ENCODE results near the gene ATP13A5.

ATP13A5 gene, protein sequence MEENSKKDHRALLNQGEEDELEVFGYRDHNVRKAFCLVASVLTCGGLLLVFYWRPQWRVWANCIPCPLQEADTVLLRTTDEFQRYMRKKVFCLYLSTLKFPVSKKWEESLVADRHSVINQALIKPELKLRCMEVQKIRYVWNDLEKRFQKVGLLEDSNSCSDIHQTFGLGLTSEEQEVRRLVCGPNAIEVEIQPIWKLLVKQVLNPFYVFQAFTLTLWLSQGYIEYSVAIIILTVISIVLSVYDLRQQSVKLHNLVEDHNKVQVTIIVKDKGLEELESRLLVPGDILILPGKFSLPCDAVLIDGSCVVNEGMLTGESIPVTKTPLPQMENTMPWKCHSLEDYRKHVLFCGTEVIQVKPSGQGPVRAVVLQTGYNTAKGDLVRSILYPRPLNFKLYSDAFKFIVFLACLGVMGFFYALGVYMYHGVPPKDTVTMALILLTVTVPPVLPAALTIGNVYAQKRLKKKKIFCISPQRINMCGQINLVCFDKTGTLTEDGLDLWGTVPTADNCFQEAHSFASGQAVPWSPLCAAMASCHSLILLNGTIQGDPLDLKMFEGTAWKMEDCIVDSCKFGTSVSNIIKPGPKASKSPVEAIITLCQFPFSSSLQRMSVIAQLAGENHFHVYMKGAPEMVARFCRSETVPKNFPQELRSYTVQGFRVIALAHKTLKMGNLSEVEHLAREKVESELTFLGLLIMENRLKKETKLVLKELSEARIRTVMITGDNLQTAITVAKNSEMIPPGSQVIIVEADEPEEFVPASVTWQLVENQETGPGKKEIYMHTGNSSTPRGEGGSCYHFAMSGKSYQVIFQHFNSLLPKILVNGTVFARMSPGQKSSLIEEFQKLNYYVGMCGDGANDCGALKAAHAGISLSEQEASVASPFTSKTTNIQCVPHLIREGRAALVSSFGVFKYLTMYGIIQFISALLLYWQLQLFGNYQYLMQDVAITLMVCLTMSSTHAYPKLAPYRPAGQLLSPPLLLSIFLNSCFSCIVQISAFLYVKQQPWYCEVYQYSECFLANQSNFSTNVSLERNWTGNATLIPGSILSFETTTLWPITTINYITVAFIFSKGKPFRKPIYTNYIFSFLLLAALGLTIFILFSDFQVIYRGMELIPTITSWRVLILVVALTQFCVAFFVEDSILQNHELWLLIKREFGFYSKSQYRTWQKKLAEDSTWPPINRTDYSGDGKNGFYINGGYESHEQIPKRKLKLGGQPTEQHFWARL

DNA sequence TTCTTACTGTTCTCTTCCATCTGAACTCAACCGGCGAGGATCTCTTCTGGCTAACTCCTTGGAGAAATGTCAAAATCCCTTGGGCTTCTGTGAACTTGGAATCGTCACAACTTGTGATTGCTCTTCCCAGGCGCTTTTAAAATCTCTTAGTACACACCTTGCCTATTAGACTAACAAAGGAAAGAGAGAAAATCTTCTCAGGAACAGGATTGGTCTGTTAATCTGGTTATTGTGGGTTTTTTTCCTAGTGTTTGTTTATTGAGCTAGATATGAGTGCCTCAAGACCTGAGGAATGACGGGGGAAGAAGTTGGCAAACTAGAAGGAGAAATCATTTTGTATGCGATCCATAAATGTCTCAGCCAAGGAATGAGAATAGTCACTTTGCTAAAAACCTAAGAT is at the start of gene ATP13A5:
Gene ATP13A5 (minus strand): TSS at position 48 of the 400 bp plus-strand sequence. CDS start 28 bp downstream, at position 20.
- DNase-seq: no peak

DNA sequence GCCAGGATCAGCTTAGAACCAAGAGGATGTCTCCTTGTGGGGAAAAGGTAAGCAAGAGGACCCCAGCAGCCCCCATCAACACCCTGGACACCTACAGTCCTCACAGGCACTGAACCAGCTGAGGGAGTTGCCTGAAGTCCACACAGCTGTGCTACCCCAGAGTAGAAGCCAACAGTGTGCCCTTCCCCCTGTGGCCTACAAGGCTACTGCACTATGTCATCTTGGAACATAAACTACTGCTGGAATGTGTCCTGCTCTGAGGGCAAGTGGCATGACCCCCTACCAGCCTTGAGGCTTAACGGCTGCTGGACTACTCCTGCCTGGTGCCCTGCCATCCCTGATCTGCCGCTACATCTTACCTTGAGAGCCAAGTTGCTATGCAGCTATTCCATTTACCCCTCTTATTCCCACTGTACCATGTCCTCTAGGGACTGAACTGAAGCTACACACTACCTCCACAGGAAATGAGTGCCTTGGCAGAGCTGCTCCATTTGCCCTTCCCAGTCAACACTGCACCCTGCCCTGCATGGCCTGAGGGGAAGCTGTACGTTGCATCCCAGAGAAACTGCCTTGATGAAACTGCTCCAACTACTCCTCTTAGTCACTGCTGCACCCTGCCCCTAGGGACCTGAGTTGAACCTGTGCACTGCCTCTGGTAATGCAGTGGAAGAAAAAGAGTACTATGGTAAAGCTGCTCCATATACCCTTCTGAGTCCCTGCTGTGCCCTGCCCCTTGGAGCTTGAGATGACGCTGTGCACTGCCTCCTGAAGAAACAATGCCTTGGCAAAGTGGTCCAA is 40.2 kb upstream of the ATP13A5 start:
- no peak for DNase-seq

DNA sequence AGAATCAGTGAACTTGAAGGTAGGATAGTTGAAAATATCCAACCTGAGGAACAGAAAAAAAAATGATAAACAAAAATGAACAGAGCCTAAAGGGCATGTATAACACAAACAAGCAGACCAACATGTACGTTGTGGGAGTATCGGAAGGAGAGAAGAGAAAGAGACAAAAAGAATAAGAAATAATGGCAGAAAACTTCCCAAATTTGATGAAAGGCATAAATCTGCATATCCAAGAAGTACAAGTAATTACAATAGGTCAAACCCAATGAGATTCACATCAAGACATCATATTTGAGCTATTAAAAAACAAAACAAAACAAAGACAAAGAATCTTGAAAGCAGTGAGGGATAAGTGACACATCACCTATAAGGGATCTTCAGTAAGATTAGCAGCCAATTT is 38.1 kb upstream of the ATP13A5 start:
- DNase-seq: no peak

DNA sequence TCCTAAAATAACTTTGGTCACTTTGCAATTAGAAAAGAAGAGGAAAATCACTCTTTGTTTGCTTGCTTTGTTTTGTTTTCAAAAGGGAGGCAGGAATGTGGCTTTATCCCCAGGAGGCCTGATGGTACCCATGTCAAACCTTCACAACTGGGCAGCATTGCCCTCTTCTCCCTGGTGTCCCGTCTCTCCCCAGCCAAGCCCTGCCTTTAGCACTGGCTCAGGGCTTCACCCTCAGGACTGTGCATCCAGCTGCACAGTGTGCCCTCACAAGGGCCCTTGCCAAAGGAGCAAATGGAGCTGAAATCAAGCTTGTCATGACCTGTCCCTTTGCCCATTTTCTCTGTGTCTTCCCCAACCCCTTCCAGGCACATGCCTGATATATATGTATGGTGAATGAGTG is 29.1 kb upstream of the ATP13A5 start:
- DNase-seq: no peak

DNA sequence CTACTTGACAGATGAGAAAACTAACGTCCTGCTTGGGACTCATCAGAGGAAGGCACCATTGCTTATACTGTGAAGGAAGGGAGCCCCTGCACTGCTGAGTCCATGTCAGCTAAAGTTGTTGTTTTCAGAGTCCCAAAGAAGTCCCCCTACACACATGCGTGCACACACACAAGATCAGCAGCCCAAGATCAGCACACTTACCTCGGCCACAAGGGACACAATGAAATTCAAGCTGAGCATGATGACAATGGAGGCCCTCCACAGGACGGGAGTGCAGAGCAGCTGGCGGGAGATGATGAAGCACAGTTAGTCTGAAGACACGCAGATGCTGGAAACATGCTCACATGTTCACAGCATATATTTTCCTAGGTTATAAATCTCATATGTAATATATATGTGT is 28.6 kb upstream of the ATP13A5 start:
- no peak for DNase-seq

DNA sequence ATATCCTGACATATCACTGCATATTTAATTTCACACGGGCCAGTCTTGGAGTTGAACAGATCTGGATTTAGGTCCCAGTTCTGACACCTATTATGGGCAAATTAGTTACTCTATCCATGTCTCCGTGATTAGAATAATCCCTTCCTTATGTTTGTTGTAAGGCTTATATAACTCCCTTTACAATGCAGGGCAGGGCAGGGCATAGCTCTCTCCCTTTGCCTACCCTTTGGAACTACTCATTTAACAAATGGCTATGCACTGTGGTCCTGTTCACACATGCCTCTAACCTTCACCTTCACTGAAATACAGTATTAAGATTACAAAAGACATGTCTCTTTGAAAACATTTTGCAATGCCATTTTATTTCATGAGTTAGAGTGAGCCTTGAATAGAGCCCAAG is 24.8 kb upstream of the ATP13A5 start:
- no peak for DNase-seq

DNA sequence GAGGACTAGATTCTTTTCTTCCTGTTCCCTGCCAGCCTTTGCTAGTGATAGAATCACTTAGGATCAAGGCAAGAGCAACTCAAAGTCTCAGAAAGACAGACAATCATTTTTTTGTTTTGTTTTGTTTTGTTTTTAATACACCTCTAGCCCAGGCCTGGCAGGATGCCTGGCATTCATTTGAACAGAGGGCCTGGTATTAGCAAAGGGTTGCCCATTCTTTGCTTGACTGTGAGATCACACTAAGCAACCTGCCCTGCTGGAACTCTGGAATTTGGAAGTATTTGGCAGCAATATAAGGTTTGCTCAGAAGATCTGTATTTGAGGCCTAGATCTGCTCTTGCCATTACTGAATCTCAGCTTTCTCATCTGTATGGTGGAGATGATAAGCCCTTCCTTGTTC is 21.8 kb upstream of the ATP13A5 start:
- no peak for DNase-seq

DNA sequence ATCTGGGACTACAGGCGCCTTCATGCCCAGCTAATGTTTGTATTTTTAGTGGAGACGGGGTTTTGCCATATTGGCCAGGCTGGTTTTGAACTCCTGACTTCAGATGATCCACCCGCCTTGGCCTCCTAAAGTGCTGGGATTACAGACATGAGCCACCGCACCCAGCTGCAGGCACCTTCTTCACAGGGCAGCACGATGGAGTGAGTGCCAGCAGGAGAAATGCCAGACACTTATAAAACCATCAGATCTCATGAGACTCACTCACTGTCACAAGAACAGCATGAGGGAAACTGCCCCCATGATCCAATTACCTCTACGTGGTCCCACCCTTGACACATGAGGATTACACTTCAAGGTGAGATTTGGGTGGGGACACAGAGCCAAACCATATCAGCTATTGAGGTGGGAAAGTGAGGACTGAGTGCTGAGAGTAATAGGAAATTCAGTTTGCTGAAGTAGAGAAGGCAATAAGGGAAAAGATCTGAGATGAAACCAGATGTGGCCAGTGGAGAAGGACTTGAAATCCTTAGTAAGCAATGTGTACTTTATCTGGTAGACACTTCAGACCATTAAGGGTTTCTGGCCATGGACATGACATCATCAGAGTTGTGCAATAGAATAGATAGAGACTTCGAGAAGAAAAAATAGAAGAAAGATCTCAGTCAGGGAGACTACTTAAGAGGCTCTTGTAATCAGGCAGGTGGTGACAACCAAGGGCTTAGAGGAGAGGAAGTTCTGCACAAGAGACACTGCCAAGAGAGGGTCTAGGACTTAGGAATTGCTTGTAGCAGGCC is 18.1 kb upstream of the ATP13A5 start:
- no peak for DNase-seq

DNA sequence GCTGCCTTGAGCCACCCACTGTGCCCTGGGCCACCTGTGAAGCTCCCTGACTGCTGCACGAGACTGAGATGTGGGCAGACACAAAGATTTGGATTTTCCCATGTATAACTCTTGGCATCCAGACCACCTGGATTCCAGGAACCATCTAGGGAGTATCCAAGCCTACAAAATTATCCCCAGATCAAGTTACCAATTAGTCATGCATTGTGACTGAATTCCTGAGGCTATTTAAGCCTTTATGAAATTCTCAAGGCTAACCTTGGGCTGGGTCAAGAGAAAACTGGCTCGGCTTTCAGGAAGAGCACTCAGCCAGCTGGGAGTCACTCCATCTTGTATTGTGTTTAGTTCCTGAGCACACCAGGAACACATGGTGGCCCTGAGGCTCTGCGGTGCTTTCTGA is 13.3 kb upstream of the ATP13A5 start:
- no peak for DNase-seq

DNA sequence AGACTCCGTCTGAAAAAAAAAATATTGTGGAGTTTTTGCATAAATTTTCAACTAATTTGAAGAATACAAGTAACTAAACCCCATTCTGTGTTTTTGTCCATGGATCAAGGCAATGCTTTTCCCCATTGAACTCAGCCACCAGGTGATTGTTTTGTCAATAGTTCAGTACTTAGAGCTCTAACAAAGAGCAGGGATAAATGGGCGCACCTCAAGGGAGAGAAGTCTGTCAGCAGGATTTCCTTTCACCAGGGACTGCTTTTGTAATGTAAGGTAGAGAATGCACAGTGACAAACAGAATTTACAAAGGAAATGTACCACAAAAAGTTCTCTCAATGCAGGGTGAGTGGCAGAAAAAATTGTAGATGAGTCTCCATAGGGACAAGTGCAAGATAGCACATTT is 10.8 kb upstream of the ATP13A5 start:
- no peak for DNase-seq

DNA sequence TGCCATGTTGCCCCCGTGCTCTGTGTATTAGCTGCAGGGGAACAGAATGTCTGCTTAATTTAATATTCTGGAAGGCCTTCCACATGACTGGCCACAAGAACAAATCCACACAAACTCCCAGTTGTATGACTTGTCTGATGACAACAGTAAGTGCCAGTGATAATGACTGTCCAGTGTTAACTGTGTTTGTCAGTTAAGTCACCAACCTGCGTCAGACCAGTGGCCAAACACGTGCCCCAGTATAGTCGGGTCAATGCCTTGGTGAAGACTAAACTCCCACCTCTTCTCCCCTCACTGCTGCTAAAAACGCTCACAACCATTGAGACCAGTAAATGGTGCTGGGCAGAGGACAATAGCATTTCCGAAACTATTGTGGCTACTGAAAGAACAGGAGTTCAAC is 9.8 kb upstream of the ATP13A5 start:
- no peak for DNase-seq

DNA sequence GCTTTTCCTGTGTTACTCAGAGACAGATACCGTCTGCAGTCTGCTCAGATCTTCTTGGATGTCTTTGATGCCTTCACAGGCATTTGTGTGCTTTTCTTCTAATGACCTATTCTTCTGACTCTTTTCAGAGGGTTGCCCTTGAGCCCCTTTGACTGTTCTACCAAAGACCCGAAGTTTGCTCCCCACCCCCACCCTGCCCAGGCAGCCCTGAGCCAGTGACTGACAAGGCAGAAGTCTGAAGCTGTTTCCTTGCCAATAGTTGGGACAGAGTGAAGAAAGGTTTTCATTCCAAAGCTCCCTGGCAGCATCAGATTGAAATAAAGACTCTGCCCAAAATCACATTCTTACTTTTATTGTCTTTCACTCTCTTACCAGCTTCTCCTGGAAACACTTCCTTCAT is 9.0 kb upstream of the ATP13A5 start:
- no peak for DNase-seq

DNA sequence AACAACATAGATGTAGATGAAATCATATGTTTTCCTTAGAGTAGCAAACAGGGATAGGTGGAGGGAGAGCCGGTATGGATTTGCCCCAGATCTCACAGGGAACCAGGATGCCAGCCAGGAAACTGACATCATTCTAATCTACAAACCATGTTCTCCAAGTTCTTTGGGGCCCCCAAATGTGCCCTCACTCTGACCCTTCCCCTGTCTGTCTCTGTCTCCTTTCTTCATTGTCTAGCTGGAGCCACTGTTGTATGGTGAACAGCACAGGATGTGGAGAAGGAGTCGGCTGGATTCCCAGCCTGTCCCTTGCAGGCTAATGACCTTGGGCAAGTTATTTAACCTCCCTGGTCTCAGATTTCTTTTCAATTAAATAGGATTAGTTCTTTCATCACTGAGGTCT is 962 bp downstream of the ATP13A5 start:
- no peak for DNase-seq

DNA sequence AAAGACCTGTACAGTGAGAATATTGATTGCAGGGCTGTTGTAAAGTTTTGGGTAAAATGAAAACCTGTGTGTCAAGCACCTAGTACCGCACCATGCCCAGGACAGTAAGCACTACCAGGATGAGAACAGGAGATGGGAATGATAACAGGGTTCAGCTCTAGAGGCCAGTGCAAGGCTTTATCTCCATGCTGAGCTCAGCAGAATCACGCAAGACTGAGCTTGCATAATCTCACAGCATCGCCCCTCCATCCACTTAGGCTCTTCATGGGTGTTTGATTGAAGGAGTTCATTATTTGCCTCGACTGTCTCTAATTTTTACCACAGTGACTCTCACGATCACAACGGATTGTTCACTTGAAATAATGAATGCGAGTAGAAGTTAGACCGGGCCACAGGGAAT is 2.9 kb downstream of the ATP13A5 start:
- DNase-seq: no peak

DNA sequence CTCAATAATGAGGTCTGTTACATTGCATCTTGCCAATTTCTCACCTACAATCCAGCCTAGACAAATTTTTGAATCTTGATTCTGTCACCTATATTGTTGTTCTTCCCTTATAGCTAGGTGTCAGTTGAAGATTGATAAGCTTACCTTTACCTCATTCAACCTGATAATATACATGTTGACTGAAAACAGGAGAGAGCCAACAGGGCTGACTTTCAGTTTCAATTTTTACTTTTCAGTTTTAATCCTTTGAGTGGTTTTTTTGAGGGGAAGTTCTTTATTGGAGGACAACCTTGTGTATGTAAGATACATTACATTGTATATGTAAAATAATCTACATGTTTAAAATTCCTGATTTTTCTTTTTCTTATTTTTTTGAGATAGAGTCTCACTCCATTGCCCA is 5.8 kb downstream of the ATP13A5 start:
- no peak for DNase-seq

DNA sequence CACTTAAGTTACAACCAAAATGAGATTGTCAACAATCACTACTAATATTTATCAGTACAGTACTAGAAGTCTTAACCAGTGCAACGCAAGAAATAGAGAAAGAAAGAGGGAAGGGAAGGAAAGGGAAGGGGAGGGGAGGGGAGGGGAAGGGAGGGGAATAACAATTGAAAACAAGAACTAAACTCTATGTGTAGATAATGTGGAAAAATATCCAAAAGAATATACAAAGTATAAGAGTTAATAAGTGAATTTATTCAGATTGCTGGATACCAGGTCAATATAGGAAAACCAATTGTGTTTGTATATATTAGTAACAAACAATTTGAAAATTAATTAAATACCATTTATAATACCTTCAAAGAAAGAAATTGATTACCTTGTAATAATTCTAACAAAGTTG is 10.7 kb downstream of the ATP13A5 start:
- no peak for DNase-seq

DNA sequence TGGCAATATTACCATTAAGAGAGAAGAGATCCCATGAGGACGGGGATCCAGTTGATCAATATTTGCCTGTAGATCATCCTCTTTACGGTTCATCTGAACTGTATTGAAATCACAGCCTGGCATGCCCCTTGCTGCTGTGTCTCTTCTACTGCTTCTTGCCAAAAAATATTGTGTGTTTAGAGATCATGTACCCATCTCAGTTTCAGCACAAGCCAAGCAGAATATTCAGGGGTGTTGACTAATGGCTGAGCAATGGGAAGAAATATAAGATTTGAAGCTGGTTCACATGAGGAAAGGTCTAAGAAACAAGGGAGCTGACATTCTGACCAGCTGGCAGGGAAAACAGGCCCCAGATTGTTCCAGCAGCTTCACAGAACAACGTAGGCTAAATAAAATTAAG is 21.3 kb downstream of the ATP13A5 start:
- no peak for DNase-seq

DNA sequence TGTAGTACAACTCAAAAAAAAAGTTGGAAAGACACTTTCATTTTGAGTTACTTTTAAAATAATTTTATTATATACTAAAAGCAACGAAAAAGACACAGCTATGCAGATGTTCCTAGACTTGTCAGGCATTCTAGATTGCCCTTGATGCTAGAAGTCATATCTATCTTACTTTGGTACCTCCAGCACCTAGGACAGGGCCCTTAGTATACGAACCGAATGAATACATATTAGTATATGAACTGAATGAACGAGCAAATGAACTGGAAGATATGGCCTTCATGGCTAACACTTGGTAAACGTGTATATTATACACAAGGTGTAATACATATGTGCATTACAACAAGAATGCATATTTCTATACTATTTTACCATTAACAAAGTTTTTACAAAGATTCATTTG is 24.1 kb downstream of the ATP13A5 start:
- no peak for DNase-seq

DNA sequence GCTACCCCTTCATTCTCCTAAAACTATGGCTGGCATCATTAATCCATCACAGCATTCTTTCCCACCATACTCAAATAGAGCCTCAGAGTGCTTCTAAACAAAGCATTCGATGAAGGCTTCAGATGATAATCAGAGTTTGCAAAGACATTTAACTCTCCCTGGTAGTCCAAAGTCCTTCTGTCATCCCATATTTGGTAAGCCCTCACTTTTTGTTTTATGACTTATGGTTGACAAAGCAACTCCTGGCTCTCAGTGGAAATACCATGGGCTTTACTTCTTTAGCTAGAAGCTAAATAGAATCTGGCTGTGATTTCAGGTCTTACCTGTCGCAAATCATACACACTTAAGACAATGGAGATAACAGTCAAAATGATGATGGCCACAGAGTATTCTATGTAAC is 27.8 kb downstream of the ATP13A5 start:
- DNase-seq: no peak

DNA sequence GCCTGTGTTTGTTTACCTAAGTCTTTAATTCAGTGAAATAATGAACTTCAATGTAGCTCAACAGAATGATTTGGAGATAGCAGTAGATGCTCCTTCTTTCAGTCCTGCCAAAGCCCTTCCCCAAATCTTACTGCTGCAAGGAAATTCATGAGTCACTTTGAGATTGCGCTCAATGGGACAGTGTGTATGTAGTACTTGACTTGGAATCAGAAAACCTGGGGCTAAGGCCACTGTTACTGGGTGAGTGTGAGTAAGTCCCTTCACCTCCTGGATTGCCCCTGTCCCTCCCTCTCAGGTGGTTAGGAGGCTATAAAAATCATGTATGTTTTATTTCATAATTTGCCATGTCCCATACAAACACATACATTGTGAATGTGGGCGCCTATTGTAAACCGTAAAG is 29.9 kb downstream of the ATP13A5 start:
- DNase-seq: no peak

Data from activated CD8-positive, alpha-beta memory T cell treated with anti-CD3 and anti-CD28 coated beads, Interleukin-2, amount 50 U/mL, for 48 hours (primary cell).